Osteoblast (primary cell): Measurements from ENCODE around the gene RTTN. TPM values are rescaled to one million over a fixed set of nuclear protein-coding genes. Genes with fewer than 3 reads are reported as not detected.

Experiments
- DNase-seq: peaks from one replicate; pipeline ENCODE4 v3.0.0; 2011; ENCODE audit warnings: low spot score, mixed read lengths; ENCODE audit not compliant: insufficient read length; ENCODE audit errors: missing footprints
- H2AFZ ChIP-seq: 2 replicates; pipeline ENCODE4 v1.6.0; 2011; ENCODE audit warnings: mild to moderate bottlenecking, low read length
- H3K27ac ChIP-seq: 2 replicates; pipeline ENCODE4 v1.5.1; 2011; ENCODE audit warnings: mild to moderate bottlenecking, low read depth, low read length, moderate library complexity
- H3K27me3 ChIP-seq: 2 replicates; pipeline ENCODE4 v1.6.0; 2012; ENCODE audit warnings: mild to moderate bottlenecking, control low read depth, inconsistent platforms, low read length, moderate library complexity; ENCODE audit not compliant: insufficient read depth
- H3K36me3 ChIP-seq: 2 replicates; pipeline ENCODE4 v1.5.1; 2011; ENCODE audit warnings: mild to moderate bottlenecking, low read length, control low read depth, moderate library complexity; ENCODE audit not compliant: insufficient read depth
- H3K4me1 ChIP-seq: 2 replicates; pipeline ENCODE4 v1.5.1; 2011; ENCODE audit warnings: mild to moderate bottlenecking, low read length, control low read depth, moderate library complexity; ENCODE audit not compliant: insufficient read depth
- H3K4me2 ChIP-seq: 2 replicates; pipeline ENCODE4 v1.6.0; 2011; ENCODE audit warnings: mild to moderate bottlenecking, low read length; ENCODE audit not compliant: insufficient read depth
- H3K4me3 ChIP-seq: fragments of 200-600 bp; sonication (generic); 3 replicates; pipeline ENCODE4 v1.5.1; 2012; ENCODE audit warnings: mild to moderate bottlenecking, low read length, inconsistent platforms; ENCODE audit not compliant: insufficient read depth
- H3K79me2 ChIP-seq: 2 replicates; pipeline ENCODE4 v1.6.0; 2012; ENCODE audit warnings: mild to moderate bottlenecking, low read length, control low read depth, inconsistent platforms; ENCODE audit not compliant: insufficient read depth
- H3K9me3 ChIP-seq: 2 replicates; pipeline ENCODE4 v1.5.1; 2011; ENCODE audit warnings: low read depth, low read length, control low read depth
- H4K20me1 ChIP-seq: 2 replicates; pipeline ENCODE4 v1.6.0; 2012; ENCODE audit warnings: mild to moderate bottlenecking, low read length, control low read depth; ENCODE audit not compliant: insufficient read depth
- CTCF ChIP-seq: IDR thresholded peaks from 2 replicates; pipeline ENCODE4 v1.5.1; 2011; ENCODE audit warnings: mild to moderate bottlenecking, low read depth, low read length, moderate library complexity; ENCODE audit errors: extremely low read depth
- total RNA-seq: library from RNA; depleted of rRNA; stranded (reverse); fragments of >200 nt; gene quantifications from 2 replicates; pipeline ENCODE4 v1.2.3, GENCODE V29; 2012

RTTN gene
- total RNA-seq, 1 donor = 11.2 TPM

- Histone ChIP-seq H3K4me3 (no peak overlapping the region), H3K9me3 (no peaks in the 10 kb centered on the region), H4K20me1 (no peaks in the 10 kb centered on the region), H2AFZ (peak overlapping the region; percentile 23), H3K36me3 (no peaks in the 10 kb centered on the region), H3K79me2 (peaks cover 18% of the 10 kb centered on the region), H3K27ac (no peak overlapping the region), H3K27me3 (no peaks in the 10 kb centered on the region), H3K4me1 (peaks cover 17% of the 10 kb centered on the region), H3K4me2 (no peak overlapping the region)
- no peak for DNase-seq
- no peak for TF ChIP-seq CTCF
Observed at GRCh38 chr18:70207181-70207580, 1.7 kb upstream of the RTTN start.

- peaks cover 13% of the 10 kb centered on the region for H3K4me1 ChIP-seq
- H4K20me1 ChIP-seq = no peaks in the 10 kb centered on the region
- peaks cover 7% of the 10 kb centered on the region for H3K36me3 ChIP-seq
- H3K9me3 ChIP-seq = no peaks in the 10 kb centered on the region
- no peak overlapping the region for H3K4me2 ChIP-seq
- H3K27me3 ChIP-seq = no peaks in the 10 kb centered on the region
- H3K79me2 ChIP-seq = peaks cover 18% of the 10 kb centered on the region
- TF ChIP-seq CTCF = no peak
- no peak for DNase-seq
- no peak overlapping the region for H3K27ac ChIP-seq
- no peak overlapping the region for H2AFZ ChIP-seq
- no peak overlapping the region for H3K4me3 ChIP-seq
Observed at GRCh38 chr18:70200286-70200685, 5.2 kb downstream of the RTTN start.

GRCh38 chr18:70197844-70198243, 7.6 kb downstream of the RTTN start:
- Histone ChIP-seq H3K36me3 (peaks cover 7% of the 10 kb centered on the region), H2AFZ (no peak overlapping the region)

GRCh38 chr18:70197026-70197425, 8.5 kb downstream of the RTTN start:
- H3K27me3 ChIP-seq = no peaks in the 10 kb centered on the region
- H3K4me3 ChIP-seq = no peak overlapping the region
- H3K9me3 ChIP-seq = no peaks in the 10 kb centered on the region
- no peaks in the 10 kb centered on the region for H4K20me1 ChIP-seq
- H3K36me3 ChIP-seq = peaks cover 7% of the 10 kb centered on the region
- no peak for TF ChIP-seq CTCF
- no peak overlapping the region for H3K27ac ChIP-seq
- H2AFZ ChIP-seq = no peak overlapping the region
- H3K79me2 ChIP-seq = no peaks in the 10 kb centered on the region
- DNase-seq = no peak
- H3K4me1 ChIP-seq = no peaks in the 10 kb centered on the region
- H3K4me2 ChIP-seq = no peak overlapping the region

More at GRCh38 chr18:70197844-70198243, 7.6 kb downstream of the RTTN start:
- no peak overlapping the region for H3K4me2 ChIP-seq
- no peaks in the 10 kb centered on the region for H3K79me2 ChIP-seq
- no peaks in the 10 kb centered on the region for H3K27me3 ChIP-seq
- H3K4me3 ChIP-seq = no peak overlapping the region
- H3K27ac ChIP-seq = no peak overlapping the region
- no peak for TF ChIP-seq CTCF
- H3K9me3 ChIP-seq = no peaks in the 10 kb centered on the region
- H4K20me1 ChIP-seq = no peaks in the 10 kb centered on the region
- no peaks in the 10 kb centered on the region for H3K4me1 ChIP-seq
- no peak for DNase-seq
